Stimulated activated naive CD8-positive, alpha-beta T cell treated with anti-CD3 and anti-CD28 coated beads, Interleukin-15, Interleukin-2, amounts not matched to agents 100 ng/mL and 50 ng/mL, for 24 hours (primary cell): ENCODE results near the gene GLB1L.
A peak's percentile ranks its signal among the peaks of the same experiment; 100 is the strongest.
"Not testable (repeated sequence)": the region's sequence is repeated elsewhere in the genome, so short reads cannot be mapped to it uniquely, and the experiment has no call there.

ENCODE experiments used
- H3K27ac Mint-ChIP-seq: one replicate; pipeline ENCODE4 v1.8.0; 2021; ENCODE audit warnings: mild to moderate bottlenecking, mixed read lengths
- H3K27me3 Mint-ChIP-seq: one replicate; pipeline ENCODE4 v1.8.0; 2021; ENCODE audit warnings: mixed read lengths
- H3K36me3 Mint-ChIP-seq: one replicate; pipeline ENCODE4 v1.8.0; 2021; ENCODE audit warnings: low read depth, mixed read lengths
- H3K4me1 Mint-ChIP-seq: one replicate; pipeline ENCODE4 v1.8.0; 2021; ENCODE audit warnings: low read depth, mixed read lengths
- H3K4me3 Mint-ChIP-seq: one replicate; pipeline ENCODE4 v1.8.0; 2021; ENCODE audit warnings: mild to moderate bottlenecking, mixed read lengths
- H3K9me3 Mint-ChIP-seq: one replicate; pipeline ENCODE4 v1.8.0; 2021; ENCODE audit warnings: mixed read lengths

The GLB1L gene

GRCh38 chr2:219245148-219245898, at the start of gene GLB1L, which contains the start of gene STK16:
GLB1L (minus strand) TSS chr2:219245444; CDS start chr2:219243573, 1,871 bp downstream.
STK16 (plus strand) TSS chr2:219245479; CDS start chr2:219246000, 521 bp downstream.
- Mint-ChIP-seq H3K9me3 (no peaks in the 10 kb centered on the region), H3K36me3 (peaks cover 29% of the 10 kb centered on the region), H3K4me1 (peaks cover 61% of the 10 kb centered on the region), H3K27ac (peak within 1 kb of the TSS; percentile 96), H3K4me3 (peak within 1 kb of the TSS; percentile 92), H3K27me3 (no peaks in the 10 kb centered on the region)

GRCh38 chr2:219294356-219295351, 49.4 kb upstream of the GLB1L start:
- no peaks in the 10 kb centered on the region for H3K9me3 Mint-ChIP-seq
- no peaks in the 10 kb centered on the region for H3K27me3 Mint-ChIP-seq
- no peaks in the 10 kb centered on the region for H3K36me3 Mint-ChIP-seq
- peak overlapping the region; percentile 88 for H3K27ac Mint-ChIP-seq
- H3K4me1 Mint-ChIP-seq, result peaks cover 27% of the 10 kb centered on the region
- H3K4me3 Mint-ChIP-seq, result peak overlapping the region; percentile 73

GRCh38 chr2:219293736-219294231, 48.5 kb upstream of the GLB1L start:
- Mint-ChIP-seq H3K27me3 (no peaks in the 10 kb centered on the region), H3K27ac (peak overlapping the region; percentile 88), H3K4me3 (peak overlapping the region; percentile 73), H3K36me3 (no peaks in the 10 kb centered on the region), H3K9me3 (no peaks in the 10 kb centered on the region), H3K4me1 (peaks cover 25% of the 10 kb centered on the region)

GRCh38 chr2:219292616-219293015, 47.4 kb upstream of the GLB1L start:
- Mint-ChIP-seq H3K27ac (no peak overlapping the region), H3K36me3 (no peaks in the 10 kb centered on the region), H3K4me3 (no peak overlapping the region), H3K4me1 (peaks cover 22% of the 10 kb centered on the region), H3K9me3 (no peaks in the 10 kb centered on the region), H3K27me3 (no peaks in the 10 kb centered on the region)

DNA sequence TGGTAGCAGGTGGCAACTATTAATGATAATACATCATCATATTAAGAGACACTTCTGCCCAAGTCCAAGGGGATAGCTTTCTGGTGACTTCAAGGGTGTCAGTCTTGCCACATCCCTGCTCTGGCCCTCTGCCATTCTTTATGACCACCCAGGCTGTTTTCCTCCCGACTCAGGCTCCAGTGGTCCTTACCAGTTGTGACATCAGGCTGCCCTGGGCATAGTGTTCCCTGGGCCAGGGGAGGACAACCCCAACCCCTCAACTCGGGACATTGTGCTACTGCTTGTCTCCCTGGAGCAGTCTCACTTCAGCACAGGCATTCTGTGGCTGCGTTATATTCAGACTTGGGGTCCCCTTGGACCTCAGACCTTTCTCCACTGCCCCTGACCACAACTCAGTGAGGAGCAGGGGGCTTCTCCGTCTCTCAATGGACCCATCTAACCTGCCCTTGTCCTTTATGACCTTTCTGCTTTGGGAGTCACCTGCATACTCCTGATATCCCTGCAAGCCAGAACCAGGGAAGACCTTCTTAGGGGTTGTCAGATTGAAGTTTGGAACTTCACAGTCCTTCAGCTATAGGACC, 46.8 kb upstream of the GLB1L start:
- Mint-ChIP-seq H3K9me3 (no peaks in the 10 kb centered on the region), H3K4me1 (peaks cover 22% of the 10 kb centered on the region), H3K36me3 (no peaks in the 10 kb centered on the region), H3K27me3 (no peaks in the 10 kb centered on the region), H3K27ac (no peak overlapping the region), H3K4me3 (no peak overlapping the region)

GRCh38 chr2:219291394-219291793, 46.1 kb upstream of the GLB1L start:
- H3K4me1 Mint-ChIP-seq, result peaks cover 22% of the 10 kb centered on the region
- H3K36me3 Mint-ChIP-seq, result no peaks in the 10 kb centered on the region
- no peak overlapping the region for H3K4me3 Mint-ChIP-seq
- H3K9me3 Mint-ChIP-seq, result no peaks in the 10 kb centered on the region
- H3K27me3 Mint-ChIP-seq, result no peaks in the 10 kb centered on the region
- no peak overlapping the region for H3K27ac Mint-ChIP-seq

DNA sequence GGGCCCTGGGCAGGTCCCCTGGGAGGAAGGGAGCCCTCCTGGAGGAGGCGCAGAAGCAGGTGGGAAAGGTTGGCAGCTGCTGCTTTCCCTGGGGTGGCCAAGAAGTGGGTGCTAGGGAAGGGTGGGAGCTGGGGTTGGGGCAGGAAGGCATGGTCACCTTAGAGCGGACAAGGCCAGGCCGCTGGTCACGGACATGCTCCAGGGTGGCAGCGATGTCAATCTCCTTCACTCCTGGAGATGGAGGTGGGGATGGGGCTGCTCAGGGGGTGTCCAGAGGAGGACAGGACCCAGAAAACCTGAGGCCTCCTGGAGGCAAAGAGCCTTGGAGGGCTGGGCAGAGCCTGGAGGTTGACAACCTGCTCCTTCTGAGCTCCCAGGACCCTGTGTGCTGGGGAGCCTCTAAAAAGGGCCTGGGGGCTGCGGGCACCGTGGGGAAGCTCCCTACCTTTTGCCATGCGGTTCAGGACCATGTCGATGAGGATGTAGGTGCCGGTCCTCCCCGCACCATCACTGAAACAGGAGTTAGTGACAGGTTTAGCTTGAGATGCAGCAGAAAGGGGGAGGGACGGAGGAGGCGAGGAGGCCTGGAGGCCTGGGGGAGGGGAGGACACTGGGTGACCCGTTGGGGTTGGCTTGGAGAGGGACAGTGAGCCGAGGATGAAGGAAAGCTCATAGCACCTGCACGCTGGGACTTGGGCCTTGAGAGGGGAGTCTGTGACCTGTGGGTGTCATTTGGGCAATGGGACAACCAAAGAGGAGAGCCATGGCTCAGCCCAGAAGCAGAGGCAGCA, 45.3 kb upstream of the GLB1L start:
- Mint-ChIP-seq H3K9me3 (no peaks in the 10 kb centered on the region), H3K27ac (no peak overlapping the region), H3K4me1 (peaks cover 14% of the 10 kb centered on the region), H3K4me3 (no peak overlapping the region), H3K27me3 (no peaks in the 10 kb centered on the region), H3K36me3 (peaks cover 3% of the 10 kb centered on the region)

DNA sequence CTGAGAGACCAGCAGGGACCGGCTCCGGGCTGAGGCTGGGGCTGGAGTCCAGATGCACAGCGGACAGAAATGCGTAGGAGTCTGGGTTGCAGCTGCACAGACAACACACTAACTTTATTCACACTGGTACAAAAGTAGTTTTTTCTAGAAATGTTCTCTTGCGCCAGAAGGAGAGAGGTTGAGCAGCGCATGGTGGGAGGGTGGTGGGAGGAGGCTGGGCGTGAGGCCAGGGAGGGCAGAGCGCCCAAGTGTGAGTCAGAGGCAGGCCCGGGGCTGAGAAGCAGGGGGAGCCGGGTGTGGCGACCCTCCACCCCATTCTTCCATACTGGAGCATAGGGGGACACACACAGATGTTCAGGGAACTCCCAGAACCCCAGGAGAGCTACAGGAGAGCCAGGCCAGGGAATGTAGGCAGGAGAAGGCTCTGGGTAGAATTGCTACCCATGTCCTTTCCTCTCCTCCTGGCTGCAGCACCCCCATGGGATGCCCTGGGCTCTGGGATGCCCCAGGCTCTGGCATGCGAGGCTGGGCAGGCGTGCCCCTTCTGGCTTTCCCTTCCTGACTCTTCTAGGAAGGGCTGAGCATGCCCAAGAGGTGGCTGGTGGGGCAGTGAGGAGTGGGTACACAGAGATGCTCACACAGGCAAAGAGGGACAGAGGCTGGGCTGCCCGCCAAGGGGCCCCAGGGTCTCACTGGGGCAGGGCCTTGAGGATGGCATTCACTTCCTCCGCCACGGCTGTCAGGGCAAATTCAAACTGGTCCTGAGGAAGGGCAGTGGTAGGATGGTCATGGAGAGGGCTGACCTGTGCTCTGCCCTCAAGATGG, 44.5 kb upstream of the GLB1L start:
- H3K4me1 Mint-ChIP-seq, result peaks cover 7% of the 10 kb centered on the region
- no peaks in the 10 kb centered on the region for H3K9me3 Mint-ChIP-seq
- H3K27ac Mint-ChIP-seq, result no peak overlapping the region
- H3K36me3 Mint-ChIP-seq, result peaks cover 3% of the 10 kb centered on the region
- no peak overlapping the region for H3K4me3 Mint-ChIP-seq
- no peaks in the 10 kb centered on the region for H3K27me3 Mint-ChIP-seq

DNA sequence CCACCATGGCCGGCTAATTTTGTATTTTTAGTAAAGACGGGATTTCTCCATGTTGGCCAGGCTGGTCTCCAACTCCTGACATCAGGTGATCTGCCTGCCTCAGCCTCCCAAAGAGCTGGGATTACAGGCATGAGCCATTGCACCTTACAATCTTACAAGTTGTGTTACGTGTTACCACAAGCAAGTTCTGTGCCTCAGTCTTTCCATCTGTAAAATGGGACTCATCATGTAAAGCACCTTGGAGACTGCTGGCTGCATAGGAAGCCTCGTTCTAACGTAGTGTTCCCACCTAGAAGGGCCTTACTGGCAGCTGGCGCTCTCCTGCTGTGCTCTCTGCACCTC, 43.9 kb upstream of the GLB1L start:
- H3K27ac Mint-ChIP-seq, result no peak overlapping the region
- H3K9me3 Mint-ChIP-seq, result no peaks in the 10 kb centered on the region
- H3K4me1 Mint-ChIP-seq, result peaks cover 3% of the 10 kb centered on the region
- no peak overlapping the region for H3K4me3 Mint-ChIP-seq
- peaks cover 3% of the 10 kb centered on the region for H3K36me3 Mint-ChIP-seq
- H3K27me3 Mint-ChIP-seq, result no peaks in the 10 kb centered on the region

- no peak overlapping the region for H3K4me3 Mint-ChIP-seq
- no peaks in the 10 kb centered on the region for H3K9me3 Mint-ChIP-seq
- H3K27me3 Mint-ChIP-seq, result no peaks in the 10 kb centered on the region
- peaks cover 14% of the 10 kb centered on the region for H3K36me3 Mint-ChIP-seq
- H3K4me1 Mint-ChIP-seq, result peaks cover 4% of the 10 kb centered on the region
- no peak overlapping the region for H3K27ac Mint-ChIP-seq
Measured at GRCh38 chr2:219287580-219288265, 42.5 kb upstream of the GLB1L start.

- H3K4me3 Mint-ChIP-seq, H3K27me3 Mint-ChIP-seq, H3K9me3 Mint-ChIP-seq, H3K27ac Mint-ChIP-seq, H3K4me1 Mint-ChIP-seq: not testable (repeated sequence)
- H3K36me3 Mint-ChIP-seq, result peaks cover 19% of the 10 kb centered on the region
Measured at GRCh38 chr2:219287116-219287440, 41.8 kb upstream of the GLB1L start.

GRCh38 chr2:219286436-219287115, 41.3 kb upstream of the GLB1L start:
- no peak overlapping the region for H3K27ac Mint-ChIP-seq
- H3K9me3 Mint-ChIP-seq, result no peaks in the 10 kb centered on the region

More at GRCh38 chr2:219286436-219287115, 41.3 kb upstream of the GLB1L start:
- Mint-ChIP-seq H3K4me3 (no peak overlapping the region), H3K27me3 (no peaks in the 10 kb centered on the region), H3K36me3 (peaks cover 19% of the 10 kb centered on the region), H3K4me1 (peaks cover 9% of the 10 kb centered on the region)
